HFFc6 (cell line): ENCODE data around the gene RRH. TPM values are rescaled to one million over a fixed set of nuclear protein-coding genes. Genes with fewer than 3 reads are reported as not detected.
A peak's percentile ranks its signal among the peaks of the same experiment; 100 is the strongest.

ENCODE experiments used
- DNase-seq: peaks from one replicate; pipeline ENCODE4 v3.0.0-alpha.2; 2018
- H3K27ac Mint-ChIP-seq: 2 replicates; pipeline ENCODE4 v1.8.0; 2020; ENCODE audit warnings: mild to moderate bottlenecking, mixed read lengths
- H3K27me3 Mint-ChIP-seq: 2 replicates; pipeline ENCODE4 v1.8.0; 2021; ENCODE audit warnings: mild to moderate bottlenecking, moderate library complexity, mixed read lengths; ENCODE audit not compliant: insufficient read depth
- H3K36me3 Mint-ChIP-seq: 2 replicates; pipeline ENCODE4 v1.8.0; 2021; ENCODE audit warnings: low read depth, mixed read lengths
- H3K4me1 Mint-ChIP-seq: 2 replicates; pipeline ENCODE4 v1.8.0; 2020; ENCODE audit warnings: low read depth, mixed read lengths
- H3K4me3 Mint-ChIP-seq: 2 replicates; pipeline ENCODE4 v1.8.0; 2020; ENCODE audit warnings: mild to moderate bottlenecking, moderate library complexity, mixed read lengths
- H3K9me3 Mint-ChIP-seq: 2 replicates; pipeline ENCODE4 v1.8.0; 2020; ENCODE audit warnings: mild to moderate bottlenecking, mixed read lengths
- total RNA-seq, 6 experiments: library from RNA; stranded (reverse); fragmentation: NEBNext Ultra II Directional; extraction: Animal tissue kit (Norgen Biotek cat#: 25700); gene quantifications; 2 replicates in 1 of 6; 3 replicates in 5 of 6; pipeline ENCODE4 v1.2.3, GENCODE V29; 2021
- TF ChIP-seq, protein P1 (sequence below): fragments of 200-600 bp; sonication (generic); IDR thresholded peaks from 2 replicates; pipeline ENCODE4 v1.5.0; 2021; ENCODE audit warnings: antibody characterized with exemption, mild to moderate bottlenecking

The RRH gene
- total RNA-seq, 6 experiments from 2014 or later: not detected

DNA sequence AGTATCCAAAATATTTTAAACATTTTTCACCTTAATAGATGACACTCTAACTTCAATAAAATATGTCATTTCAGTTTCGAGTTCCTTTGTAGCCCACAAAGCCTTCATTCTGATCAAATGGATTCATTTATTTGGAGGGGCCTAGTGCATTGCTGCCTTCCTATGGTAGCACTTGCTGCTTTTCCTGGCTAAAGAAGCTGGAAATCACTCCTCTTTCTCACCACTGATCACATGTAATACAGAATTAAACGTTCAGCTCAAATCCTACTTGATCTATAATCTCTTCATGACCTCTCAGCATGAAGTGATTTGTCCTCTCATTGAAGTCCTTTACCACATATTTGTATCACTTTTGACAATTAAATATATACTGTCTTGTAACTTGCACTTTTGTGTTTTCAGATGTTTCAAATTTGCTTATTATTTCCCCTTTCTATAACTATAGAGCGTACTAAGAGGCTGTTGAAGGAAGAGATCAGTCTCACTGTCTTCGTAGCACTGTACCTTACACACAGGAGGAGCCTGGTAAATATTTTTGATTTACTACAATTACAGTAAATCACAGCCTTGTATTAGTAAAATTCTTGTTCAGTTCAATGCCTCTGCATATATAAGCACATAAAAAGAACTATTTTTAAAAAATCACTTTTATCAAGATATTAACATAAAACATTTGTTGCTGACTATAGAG is 26.5 kb upstream of the RRH start:
- Mint-ChIP-seq H3K4me3 (no peak overlapping the region), H3K27me3 (0 out of 2 replicates have a peak, but pooled peaks cover 4% of the 10 kb centered on the region), H3K9me3 (no peaks in the 10 kb centered on the region), H3K4me1 (peaks cover 10% of the 10 kb centered on the region), H3K27ac (no peak overlapping the region), H3K36me3 (no peaks in the 10 kb centered on the region)
- TF ChIP-seq, protein P1, sequence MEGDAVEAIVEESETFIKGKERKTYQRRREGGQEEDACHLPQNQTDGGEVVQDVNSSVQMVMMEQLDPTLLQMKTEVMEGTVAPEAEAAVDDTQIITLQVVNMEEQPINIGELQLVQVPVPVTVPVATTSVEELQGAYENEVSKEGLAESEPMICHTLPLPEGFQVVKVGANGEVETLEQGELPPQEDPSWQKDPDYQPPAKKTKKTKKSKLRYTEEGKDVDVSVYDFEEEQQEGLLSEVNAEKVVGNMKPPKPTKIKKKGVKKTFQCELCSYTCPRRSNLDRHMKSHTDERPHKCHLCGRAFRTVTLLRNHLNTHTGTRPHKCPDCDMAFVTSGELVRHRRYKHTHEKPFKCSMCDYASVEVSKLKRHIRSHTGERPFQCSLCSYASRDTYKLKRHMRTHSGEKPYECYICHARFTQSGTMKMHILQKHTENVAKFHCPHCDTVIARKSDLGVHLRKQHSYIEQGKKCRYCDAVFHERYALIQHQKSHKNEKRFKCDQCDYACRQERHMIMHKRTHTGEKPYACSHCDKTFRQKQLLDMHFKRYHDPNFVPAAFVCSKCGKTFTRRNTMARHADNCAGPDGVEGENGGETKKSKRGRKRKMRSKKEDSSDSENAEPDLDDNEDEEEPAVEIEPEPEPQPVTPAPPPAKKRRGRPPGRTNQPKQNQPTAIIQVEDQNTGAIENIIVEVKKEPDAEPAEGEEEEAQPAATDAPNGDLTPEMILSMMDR: no peak
- DNase-seq: no peak

DNA sequence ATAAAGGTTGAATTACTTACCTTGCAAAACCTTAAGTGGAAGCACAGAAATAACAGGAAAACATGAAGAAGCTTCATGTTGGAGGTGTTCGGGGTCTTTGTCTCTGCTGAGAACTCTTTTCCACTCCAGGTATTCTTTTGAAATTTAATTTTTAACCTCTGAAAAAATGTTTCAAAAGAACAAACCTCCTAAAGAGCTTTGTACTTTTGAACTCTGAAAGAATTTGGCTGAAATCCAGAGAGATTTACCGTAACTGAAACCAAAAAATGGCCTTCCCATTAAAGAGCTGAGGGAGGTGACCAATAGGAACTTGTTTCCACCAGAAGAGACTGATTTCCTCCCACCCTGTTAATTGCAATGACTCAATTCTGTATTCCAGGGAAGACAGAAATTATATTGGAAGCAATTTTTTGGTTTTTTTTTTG is 25.9 kb upstream of the RRH start, which contains the start of gene CFI:
Gene CFI, minus strand, starts transcription at position 105 of the 425 bp plus-strand sequence. Its CDS starts 28 bp downstream, at position 77.
- Mint-ChIP-seq H3K27ac (no peak within 1 kb of the TSS), H3K36me3 (no peaks in the 10 kb centered on the region), H3K4me3 (no peak within 1 kb of the TSS), H3K4me1 (peaks cover 10% of the 10 kb centered on the region), H3K27me3 (peaks cover 5% of the 10 kb centered on the region; the same call in 1 of the 2 replicates), H3K9me3 (no peaks in the 10 kb centered on the region)
- DNase-seq: peak; percentile 21
- TF ChIP-seq, protein P1: no peak

DNA sequence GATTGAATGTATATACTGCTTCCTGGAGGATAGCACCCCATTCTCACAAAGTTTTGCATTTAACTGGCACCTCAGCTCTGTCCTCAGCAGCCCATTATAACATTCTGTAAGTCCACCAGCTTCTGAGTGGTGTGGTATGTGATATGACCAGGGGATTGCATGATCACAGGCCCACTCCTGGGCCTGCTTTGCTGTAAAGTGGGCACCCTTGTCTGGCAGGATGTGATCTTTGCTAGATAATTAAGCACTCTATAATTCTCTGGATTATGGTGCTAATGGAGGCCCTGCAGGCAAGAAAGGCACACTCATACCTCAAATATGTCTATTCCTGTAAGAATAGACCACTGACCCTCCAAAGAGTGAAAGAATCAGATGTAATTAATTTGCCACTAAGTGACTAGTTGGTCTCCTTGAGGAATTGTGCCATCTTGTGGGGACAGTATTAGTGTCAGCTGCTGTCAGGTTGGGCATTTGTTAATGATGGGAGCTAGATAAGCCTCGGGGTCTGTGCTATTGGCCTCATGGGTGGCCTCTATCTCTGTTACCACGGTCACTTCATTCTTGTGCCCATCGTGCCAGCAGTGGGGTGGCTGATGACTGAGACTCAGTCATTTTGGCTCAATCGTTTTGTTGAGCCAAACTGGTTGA is 23.7 kb upstream of the RRH start:
- Mint-ChIP-seq H3K4me3 (no peak overlapping the region), H3K27ac (no peak overlapping the region), H3K36me3 (no peaks in the 10 kb centered on the region), H3K9me3 (no peaks in the 10 kb centered on the region), H3K27me3 (peaks cover 5% of the 10 kb centered on the region), H3K4me1 (peaks cover 10% of the 10 kb centered on the region)
- TF ChIP-seq, protein P1: peak; percentile 78
- peak; percentile 46 for DNase-seq

DNA sequence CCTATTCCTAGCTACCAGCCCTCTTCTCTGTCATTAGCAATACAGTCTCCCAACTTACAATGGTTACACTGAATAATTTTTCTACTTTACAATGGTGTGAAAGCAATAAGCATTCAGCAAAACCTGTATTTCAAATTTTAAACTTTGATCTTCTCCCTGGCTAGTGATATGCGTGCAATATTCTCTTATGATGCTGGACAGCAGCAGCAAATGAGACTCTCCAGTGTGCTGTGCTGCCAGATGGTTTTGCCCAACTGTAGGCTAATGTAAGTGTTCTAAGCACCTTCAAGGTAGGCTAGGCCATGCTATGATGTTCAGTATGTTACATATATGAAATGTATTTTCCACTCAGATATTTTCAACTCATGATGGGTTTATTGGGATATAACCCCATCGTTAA is 18.1 kb upstream of the RRH start:
- H3K36me3 Mint-ChIP-seq: no peaks in the 10 kb centered on the region
- no peaks in the 10 kb centered on the region for H3K9me3 Mint-ChIP-seq
- DNase-seq: no peak
- H3K4me3 Mint-ChIP-seq: no peak overlapping the region
- TF ChIP-seq, protein P1: no peak
- H3K27ac Mint-ChIP-seq: no peak overlapping the region
- peaks cover 5% of the 10 kb centered on the region for H3K4me1 Mint-ChIP-seq
- peaks cover 9% of the 10 kb centered on the region for H3K27me3 Mint-ChIP-seq

DNA sequence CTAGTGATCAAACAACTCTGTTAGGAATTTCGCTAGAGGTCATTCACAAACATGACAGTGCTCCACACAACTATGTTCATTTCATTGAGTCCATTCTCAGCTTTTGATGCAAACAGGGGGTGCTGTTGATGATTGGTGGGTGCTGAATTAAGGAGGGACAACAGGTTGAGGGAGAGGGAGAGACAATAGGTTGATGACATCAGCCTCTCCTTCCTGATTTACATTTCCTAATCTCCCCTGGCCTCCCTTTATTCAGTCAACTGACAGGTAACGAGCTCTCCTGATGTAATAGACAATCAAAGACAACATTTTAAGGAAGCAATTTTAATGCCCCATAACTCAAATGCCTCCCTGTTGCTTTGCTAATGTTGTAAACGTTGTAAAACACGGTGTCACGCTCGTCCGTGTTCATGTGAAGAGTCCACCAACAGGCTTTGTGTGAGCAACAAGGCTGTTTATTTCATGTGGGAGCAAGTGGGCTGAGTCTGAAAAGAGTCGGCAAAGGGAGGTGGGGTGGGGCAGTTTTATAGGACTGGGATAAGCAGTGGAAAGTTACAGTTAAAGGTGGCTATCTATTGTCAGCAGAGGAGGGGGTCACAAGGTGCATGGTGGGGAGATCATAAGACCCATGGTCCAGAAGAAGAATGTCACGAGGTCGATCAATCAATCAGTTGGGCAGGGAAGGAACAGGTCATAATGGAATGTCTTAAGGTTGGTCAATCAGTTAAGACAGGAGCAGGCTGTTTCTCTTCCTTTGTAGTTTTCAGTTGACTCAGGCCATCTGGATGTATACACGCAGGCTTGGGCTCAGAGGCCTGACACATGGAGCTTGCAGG is 17.0 kb upstream of the RRH start:
- no peak overlapping the region for H3K27ac Mint-ChIP-seq
- TF ChIP-seq, protein P1: no peak
- H3K27me3 Mint-ChIP-seq: peaks cover 7% of the 10 kb centered on the region
- DNase-seq: no peak
- H3K9me3 Mint-ChIP-seq: no peaks in the 10 kb centered on the region
- peaks cover 1% of the 10 kb centered on the region for H3K4me1 Mint-ChIP-seq
- H3K36me3 Mint-ChIP-seq: peaks cover 3% of the 10 kb centered on the region
- no peak overlapping the region for H3K4me3 Mint-ChIP-seq
